ENCODE results near the gene MARF1.

DNA sequence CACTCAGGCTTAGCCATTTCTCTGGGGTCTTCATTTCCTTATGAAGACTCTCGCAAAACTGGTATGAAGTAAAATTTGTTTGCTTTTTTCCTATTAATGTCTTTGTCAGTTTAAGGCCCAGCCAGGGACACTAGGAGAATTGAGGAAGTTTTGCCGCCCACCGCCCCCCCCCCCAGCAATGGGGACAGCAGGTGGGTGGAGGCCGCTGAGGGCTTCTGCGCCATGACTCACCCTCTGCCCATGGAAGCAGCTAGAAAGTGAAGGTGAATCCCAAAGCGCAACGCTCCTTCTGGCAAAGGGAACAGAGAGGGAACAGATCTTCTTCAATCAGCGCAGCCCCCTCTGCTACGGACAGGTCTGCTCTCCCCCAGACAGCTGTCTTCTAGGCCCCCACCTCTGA, 49.7 kb downstream of the MARF1 start:
- TF ChIP-seq, protein P1, sequence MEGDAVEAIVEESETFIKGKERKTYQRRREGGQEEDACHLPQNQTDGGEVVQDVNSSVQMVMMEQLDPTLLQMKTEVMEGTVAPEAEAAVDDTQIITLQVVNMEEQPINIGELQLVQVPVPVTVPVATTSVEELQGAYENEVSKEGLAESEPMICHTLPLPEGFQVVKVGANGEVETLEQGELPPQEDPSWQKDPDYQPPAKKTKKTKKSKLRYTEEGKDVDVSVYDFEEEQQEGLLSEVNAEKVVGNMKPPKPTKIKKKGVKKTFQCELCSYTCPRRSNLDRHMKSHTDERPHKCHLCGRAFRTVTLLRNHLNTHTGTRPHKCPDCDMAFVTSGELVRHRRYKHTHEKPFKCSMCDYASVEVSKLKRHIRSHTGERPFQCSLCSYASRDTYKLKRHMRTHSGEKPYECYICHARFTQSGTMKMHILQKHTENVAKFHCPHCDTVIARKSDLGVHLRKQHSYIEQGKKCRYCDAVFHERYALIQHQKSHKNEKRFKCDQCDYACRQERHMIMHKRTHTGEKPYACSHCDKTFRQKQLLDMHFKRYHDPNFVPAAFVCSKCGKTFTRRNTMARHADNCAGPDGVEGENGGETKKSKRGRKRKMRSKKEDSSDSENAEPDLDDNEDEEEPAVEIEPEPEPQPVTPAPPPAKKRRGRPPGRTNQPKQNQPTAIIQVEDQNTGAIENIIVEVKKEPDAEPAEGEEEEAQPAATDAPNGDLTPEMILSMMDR (IDR thresholded peaks at IDR 0.05) = no peak
- no peak for TF ChIP-seq POLR2A (IDR thresholded peaks at IDR 0.05)

Measured in esophagus squamous epithelium (tissue), 4 donors.